C1 segment of cervical spinal cord (tissue), 14 donors: Measurements from ENCODE around the gene FUT6.

Experiments
- DNase-seq, 14 donors: peaks; one replicate each; lab custom pipeline; 2025; lab: John Stamatoyannopoulos, UW

Gene FUT6

DNA sequence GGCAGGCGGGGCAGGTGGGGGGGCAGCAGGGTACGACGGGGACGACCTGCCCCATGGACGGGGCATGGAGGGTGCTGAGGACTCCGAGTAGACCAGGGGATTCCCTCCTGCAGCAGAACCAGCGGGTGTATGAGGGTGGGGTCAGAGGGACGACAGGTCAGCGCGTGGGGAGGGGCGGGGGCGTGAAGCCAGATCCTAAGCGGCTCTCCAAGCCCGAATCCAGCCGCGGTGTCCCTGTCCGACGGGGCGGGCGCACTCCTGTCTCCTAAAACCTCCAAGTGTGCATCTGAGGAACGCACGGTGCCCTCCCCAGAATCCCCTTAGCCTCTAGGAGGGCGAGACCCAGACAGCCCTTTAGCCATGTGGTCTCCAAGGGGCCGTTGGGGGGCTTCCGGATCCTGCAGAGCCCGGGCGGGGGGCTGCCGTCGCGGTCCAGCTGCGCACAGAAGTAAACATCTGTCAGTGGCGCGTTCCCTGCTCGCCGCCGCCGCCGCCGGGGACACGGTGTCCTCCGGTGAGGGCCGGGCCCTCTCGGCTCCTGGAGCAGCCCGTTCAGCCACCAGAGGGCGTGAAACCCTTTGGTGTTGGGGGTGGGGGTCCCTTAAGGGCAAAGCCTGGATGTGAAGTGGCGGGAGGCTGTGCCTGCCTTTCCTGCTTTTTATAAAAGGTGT, 33.9 kb downstream of the FUT6 start:
- peak in 1 of 14 donors; percentile 19 for DNase-seq

DNA sequence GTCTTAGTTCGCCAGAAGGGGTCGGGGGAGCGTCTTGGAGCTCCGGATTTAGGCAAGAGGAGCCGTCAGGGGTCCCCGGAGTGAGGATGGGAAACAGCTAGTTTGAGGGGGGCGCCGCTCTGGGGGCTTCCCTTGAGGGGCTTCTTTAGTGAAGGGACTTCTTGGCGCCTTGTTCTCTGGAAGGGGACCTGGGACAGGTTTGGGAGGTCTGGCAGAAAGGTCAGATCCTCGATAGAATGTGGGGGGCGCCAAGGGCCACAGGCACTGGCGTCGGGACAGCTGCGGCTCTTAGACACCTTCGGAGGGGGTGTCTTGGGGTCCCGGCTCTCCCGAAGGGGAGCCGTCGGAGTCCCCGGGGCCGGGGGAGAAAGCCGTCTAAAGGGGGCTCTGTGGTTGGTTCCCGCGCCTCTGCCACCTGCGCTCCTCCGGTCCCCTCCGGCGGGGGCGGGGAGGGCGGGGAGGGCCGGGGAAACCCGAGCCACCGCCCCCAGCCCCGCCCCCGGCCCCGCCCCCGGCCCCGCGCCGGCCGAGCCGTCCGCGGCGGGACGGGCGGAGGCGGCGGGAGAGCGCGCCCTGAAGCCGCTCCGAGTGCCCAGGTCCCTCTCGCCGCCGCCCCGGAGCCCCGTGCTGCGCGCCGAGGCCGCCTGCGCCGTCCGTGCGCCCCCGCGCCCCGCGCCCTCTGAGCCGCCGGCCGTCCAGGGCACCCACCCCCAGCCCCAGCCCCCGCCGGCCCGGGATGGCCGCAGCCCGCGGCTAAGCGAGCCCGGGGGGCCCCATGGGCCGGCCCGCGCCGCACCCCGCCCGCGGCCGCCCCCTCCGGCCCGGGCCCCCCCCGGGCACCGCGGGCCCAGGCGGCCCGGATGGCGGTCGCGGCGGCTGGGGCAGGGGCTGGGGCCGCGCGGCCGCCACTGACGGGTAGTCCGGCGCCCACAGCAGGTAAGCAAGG, 34.7 kb downstream of the FUT6 start, which contains the start of gene NRTN:
Gene NRTN, plus strand, starts transcription at position 552 of the 946 bp plus-strand sequence. CDS start 19,099 bp downstream, outside the sequence.
- no peak for DNase-seq

DNA sequence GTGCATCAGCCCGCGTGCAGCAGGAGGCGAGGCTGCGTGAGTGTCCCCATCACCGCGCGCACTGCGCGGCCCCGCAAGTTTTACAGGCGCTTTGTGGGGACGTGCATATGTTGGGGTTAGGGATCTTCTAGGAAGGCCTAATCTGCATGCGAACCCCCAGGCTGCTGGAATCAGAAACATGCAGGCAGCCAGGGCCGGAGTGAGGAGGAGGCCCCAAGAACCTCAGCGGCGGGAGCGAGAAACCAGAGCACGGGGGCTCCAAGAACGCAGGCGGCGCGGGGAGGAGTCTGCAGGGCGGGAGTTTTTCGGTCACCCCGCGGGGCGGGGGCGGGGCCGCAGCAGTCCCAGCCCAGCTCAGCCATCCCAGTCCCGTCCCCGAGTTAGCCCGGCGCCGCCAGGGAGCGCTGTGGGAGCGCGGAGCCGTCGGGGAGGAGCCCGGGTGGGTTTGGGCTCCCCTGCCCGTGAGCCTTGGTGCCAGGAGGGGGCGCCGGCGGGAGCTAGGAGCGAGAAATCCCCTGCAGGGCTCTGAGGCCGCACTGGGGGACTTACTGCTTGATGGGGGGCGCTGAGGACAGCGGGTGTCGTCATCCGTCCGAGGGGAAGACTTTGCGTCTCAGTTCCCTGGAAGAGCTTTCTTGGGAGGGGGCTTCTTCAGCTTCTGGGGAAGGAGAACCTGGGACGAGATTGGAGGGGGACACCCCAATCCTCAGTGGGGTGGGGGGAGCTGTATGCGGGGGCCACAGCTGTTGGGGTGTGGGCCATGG, 35.6 kb downstream of the FUT6 start:
- DNase-seq: peak in 9 of 14 donors; percentile 13 to 76 (median 33)

DNA sequence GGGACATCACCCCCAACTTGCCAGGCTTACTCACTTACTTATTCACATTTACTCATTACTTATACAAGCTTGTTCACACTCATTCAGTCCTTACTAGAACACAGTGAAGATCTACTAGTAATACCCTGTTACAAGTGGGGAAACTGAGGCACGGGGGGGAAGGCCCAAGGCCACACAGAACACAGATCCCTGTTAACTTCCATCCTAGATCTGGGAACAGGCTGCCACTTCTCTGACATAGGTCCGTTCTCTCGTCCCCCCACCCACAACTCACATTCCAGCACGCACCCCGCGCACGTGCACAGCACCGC, 36.1 kb downstream of the FUT6 start:
- DNase-seq: no peak

DNA sequence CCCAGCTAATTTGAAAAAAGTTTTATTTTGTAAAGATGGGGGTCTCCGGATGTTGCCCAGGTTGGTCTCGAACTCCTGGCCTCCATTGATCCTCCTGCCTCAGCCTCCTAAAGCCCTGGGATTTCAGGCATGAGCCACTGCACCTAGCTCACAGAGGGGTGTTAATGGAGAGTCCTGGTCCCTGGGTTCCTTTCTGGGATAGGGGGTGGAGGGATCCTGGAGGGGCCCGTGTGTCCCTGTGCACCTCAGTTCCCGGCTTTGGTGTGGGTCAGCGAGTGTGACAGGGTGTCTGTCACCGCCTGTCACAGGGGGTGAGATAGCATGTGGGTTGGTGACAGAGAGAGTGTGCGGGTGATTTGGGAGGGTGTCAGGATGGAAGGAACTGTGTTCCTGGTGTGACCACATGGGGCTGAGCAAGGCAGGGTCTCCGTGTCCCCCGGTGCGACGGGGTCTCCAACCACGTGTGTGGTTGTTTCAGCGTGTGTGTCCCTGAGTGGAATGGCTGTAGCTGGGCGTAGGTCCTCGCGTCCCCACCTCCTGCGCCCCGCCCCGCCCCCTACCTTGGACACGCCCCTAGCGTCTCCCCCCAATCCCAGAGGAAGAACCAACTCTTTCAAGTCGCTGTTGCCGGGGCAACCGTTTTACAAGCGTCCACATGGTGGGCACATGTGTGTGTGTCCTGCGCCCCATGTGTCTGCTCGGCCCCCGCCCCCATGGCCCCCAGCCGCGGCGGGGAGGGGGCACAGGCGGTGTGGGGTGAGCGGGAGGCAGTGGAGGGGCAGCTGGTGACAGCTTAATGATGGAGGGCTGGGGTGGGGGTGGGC, 37.5 kb downstream of the FUT6 start:
- no peak for DNase-seq

DNA sequence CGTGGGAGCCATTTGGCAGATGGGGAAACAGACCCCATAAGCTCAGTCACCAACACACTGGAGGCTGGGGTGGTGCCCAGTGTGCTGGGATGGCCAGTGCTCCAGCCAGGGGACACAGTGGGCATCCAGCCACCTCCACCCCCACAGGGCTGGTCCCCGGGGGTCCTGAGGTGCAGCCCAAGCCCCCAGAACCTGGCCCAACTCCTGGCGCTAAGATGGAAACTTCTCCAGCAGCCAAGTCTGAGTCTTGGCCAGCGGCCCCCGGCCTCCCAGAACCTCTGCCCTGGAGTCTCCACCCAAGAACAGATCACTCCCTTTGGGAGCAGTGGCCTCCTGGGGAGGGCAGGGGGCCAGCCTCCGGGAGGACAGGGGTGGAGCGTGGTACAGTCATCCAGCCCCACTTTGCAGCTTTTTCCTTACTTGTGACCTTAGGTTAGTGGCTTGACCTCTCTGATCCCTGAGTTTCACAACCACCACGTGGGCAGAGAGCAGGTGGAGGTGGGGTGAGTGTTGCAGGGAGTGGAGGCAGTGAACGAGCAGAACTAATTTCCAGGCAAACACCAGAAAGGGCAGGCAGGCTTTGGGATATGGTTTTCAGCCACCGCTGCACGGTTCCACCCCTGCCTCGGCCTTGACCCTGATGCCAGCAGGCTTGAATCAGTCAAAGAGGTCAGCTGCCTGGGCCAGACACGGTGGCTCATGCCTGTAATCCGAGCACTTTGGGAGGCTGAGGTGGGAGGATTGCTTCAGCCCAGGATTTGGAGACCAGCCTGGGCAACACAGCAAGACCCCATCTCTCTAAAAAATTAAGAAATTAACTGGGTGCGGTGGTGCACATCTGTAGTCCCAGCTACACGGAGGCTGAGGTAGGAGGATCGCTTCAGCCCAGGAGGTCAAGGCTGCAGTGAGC, 38.9 kb downstream of the FUT6 start:
- DNase-seq: no peak

DNA sequence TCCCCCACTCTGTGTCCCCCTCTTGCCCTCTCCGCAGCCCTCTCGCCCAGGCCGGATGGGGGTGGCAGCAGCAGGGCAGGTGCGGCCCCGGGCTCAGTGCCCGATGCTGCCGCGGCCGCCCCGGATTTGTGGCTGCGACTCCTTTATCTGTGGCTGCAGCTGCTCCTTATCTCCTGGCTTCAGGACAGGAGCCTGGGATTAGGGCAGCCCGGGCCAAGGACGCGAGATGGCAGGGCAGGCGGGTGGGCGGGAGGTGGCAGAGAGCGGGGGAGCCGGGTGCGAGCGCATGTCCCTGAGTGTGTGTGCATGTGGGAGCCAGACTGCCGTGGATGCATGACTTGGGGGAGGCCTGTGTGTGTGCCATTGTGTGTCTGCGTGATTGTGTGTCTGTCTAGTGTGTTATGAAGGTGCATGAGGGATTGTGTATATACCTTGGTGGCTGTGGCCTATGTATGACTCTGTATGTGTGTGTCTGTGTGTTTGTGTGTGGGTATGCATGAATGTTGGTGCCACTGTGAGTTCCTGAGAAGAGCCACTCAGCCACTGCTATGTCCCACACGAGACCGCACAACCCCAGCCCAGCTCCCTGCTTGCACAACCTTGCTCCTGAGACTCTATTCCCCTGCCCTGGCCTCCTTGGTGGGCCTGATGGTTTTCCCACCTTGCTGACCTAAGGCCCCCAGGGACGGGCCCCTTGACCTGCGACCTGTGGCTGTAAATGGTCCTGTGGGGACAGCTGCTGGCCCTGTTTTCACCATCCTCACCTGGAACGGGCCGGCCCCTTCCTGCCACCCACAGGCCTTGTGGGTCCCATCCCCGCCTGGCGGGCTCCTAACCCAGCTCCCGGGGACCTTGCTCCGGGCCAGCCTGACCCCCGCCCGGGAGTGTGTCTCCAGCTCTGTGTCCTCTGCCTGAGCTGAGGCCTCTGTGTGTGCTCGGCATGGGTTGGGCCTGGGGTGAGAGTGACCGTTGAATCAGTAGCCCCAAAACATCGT, 40.0 kb downstream of the FUT6 start:
- no peak for DNase-seq

DNA sequence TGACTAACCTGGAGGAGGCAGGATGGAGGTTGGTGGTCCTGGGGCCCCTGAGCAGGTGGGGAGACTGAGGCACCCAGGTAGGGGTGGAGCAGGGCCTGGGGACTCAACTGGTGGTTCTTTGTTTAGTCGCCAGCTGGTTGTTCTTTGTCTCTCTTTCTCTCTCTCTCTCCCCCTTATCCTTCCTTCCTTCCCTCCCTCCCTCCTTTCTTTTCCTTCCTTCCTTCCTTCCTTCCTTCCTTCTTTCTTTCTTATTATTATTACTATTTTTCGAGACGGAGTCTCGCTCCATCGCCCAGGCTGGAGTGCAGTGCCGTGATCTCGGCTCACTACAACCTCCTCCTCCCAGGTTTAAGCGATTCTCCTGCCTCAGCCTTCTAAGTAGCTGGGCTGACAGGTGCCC, 41.3 kb downstream of the FUT6 start:
- no peak for DNase-seq

DNA sequence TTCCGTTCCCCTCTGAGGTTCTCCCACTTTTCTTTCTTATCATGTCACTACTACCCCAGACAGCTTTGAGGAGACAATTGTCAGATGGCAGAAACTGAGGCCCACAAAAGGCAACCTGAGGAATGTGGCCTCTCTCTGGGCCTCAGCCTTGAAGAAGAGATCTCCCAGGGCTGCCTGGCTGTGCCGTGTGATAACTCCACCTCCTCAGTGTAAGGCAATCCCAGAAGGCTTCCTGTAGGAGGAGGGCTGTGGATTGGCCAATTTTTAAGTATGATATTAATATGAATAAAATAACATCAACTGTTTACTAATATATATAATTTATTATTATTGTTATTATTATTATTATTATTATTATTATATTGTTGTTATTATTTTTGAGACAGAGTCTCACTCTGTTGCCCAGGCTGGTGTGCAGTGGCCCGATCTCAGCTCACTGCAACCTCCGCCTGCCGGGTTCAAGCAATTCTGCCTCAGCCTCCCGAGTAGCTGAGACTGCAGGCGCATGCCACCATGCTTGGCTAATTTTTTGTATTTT, 44.1 kb downstream of the FUT6 start:
- no peak for DNase-seq

DNA sequence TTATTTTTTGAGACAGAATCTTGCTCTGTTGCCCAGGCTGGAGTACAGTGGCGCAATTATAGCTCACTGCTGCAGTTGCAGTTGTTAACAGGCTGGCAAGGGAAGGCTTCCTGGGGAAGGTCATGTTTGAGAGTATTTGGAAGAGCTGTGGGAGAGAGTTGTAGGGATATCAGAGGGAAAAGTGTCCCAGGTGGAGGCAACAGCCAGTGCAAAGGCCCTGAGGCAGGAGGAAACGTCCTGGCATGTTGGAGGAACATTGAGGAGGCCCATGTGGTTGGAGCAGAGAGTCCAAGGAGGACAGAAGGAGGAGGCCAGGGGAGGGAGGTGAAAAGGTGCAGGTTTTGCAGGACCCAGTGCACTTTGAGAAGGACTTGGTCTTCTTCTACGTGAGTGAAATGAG, 46.3 kb downstream of the FUT6 start:
- no peak for DNase-seq

DNA sequence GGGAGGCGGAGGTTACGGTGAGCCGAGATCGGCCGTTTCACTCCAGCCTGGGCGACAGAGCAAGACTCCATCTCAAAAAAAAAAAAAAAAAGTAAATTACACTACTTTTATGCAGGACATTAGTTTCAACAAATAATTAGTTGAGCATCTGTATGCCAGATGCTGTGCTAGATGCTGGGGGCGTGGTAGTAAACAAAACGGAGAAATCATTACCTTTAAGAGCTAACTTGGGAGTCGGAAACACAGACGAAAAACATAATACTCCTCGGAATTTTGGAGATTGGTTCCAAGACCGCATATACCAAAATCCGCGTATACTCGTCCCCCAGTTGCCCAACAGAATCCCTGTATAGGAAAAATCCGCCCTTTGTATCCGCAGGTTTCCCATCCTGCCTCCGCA, 47.3 kb downstream of the FUT6 start:
- no peak for DNase-seq

DNA sequence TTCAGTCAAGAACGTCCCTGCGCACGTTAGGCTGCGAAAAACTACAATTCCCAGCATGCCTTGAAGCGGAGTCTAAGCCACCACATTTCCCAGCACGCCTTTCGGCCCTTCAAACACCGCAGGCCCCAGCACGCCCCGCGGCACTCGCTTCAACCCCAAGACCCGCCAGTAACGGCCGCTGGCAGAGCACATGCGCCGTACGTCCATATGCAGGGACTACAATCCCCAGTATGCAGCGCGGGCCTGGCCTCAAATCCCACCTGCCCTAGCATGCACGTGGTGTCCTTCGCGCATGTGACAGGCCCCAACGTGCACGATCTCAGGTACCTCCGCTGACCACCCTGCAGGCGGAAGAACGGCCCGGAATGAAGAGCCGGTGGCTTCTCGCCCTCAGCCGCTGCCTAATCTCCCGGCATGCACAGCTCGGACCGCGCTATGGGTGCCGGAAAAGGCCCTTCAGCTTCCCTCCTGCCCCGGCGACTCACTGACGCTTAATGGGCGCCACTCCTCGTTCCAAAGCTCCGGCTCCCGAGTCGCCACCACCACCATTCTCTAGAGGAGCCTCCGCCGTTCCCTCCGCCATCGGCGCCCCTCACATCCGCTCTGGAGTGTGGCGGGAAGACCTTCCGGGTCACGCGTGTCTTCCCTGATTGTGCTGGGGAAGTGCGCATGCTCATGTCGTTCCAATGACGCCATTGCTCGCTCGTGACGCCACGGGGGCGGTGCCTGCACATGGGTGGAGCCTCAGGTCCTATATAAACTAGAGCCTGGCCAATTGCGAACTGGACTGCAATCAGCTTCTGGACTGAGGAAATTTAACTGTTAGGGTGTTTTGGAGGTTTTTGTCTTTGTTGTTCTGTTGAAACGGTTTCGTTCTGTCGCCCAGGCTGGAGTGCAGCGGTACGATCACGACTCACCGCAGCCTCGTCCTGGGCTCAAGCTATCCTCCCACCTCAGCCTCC, 48.7 kb downstream of the FUT6 start, which contains the start of gene DUS3L:
Gene DUS3L, minus strand, starts transcription at position 605 of the 962 bp plus-strand sequence. Its CDS starts 22 bp downstream, at position 583.
- DNase-seq: peak; percentile 66 to 98 (median 92)

DNA sequence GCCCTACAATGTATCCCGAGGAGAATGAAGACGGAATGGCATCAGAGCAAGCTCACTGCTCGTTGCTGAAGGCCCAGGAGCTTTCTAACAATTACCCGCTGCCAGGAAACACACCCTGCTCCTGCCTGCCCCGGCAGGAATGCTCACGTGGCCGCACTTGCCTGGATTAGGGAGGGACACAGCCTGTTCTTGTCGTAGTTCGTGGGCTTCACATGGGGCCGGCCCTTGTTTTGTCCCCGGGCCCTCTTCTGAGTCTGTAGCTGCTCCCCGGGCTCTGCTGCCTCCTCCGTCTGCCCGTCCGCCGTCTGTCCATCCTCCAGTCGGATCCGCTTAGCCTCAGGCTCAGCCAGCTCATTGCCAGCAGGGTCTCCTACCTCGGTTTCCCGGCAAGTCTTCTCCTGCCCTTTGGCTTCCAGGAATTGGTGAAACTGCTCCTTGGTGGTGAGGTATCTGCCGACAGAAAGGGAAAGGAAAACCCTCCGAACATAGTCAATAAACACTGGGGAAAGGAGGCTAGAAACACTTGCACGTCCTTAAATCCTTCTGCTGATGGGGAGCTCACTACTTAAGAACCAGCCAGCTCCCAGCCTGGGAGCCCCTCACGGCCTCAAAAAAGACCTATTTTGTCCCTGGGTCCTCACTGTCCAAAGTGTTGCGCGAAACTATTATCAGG, 49.5 kb downstream of the FUT6 start:
- no peak for DNase-seq

DNA sequence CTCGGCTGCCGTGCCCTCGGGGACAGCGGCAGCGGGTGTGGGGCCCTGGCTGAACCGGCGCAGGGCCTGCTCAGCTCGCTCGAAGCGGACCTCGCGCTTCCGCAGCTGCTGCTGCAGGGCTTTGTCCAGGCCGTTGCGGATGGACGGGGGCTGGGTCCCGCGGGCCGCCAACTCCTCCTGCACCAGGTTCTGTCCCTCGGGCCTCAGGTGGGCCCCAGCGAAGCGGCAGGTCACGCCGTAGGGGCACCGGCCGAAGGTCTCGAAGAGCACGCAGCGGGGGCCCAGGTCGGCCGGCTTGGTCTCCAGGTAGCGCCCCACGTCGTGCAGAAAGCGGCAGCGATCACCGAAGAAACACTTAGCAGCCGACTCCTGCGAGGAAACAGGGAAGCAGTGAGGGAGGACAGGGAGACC, 50.1 kb downstream of the FUT6 start:
- no peak for DNase-seq

DNA sequence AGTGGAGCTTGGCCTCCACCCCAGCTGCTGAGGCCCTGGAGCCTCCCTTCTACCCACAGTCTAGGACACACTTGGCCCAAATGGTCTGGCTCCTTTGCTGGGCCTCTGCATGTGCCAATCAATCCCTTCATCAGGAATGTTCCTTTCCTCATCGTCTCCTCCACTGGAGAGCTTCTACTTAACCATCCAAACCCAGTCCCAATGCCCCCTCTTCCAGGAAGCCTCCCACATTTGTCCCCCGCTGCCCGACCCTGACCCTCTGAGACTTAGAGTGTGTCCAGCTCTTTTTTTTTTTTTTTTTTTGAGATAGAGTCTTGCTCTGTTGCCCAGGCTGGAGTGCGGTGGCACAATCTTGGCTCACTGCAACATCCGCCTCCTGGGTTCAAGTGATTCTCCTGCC, 51.1 kb downstream of the FUT6 start:
- DNase-seq: no peak

DNA sequence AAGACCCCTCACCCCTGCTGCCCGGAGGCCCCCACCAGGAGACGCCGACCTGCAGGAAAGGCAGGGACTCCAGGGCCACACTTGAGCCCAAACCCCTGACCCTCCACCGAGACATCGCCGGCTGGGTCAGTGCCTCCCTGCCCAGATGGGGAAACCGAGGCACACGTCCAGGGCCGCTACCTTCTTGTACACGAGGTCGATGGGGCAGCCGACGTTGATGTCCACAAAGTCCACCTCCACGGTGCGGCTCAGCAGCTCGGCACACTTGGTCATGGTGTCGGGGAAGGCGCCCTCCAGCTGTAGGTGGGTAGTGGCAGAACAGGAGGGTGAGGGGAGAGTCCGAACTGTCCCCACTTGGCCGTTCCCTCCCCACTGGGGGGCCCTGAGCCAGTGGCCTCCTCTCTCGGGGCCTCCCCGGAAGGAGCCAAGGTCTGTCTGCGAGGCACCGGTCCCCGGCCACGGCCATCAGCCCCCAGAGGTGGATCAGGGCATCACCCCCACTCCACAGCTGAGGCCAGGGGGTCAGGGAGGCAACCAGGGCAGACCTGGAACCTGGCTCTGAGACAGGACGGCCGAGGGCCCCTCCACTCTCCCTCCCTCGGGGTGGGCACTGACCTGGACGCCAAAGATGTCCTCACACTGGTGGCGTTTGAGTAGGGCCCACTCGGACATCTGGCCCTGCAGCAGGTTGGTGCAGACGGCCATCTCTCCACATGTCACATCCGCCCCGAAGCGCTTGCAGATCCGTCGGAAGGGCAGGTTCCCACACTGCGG, 51.9 kb downstream of the FUT6 start:
- no peak for DNase-seq
